ENCODE measurements around the gene MTA3.

Gene MTA3

DNA sequence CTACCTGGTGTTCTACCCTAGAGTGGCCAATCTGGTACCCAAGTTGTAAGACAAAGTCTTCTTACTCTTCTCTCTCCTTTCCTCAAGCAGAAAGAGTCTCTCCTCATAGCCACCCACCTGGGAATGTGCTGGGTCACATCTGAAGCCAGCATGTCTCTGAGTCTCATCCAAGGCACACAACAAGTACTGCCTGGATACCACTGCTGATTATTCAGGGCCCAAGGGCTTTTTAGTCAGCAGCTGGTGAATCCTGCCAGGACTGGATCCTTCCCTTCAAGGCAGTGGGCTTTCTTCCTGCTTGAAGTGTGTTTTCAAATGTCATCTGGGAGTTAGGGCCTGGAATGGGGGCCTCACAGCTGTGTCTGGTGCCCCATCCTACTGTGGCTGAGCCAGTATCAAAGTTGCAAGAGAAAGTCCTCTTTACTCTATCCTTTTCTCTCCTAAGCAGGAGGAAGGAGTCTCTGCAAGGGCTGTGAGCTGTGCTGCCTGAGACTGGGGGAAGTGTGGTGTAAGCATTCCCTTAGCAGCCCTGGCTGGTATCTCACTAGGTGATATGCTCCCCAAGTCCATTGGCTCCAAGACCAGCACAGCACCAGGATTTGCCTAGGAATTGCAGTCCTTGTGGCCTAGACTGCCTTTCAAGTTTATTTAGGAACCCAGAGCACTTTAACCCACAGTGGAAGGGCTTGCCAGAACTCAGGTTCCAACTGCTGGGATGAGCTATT, 168.3 kb downstream of the MTA3 start:
- TF ChIP-seq, protein P1, sequence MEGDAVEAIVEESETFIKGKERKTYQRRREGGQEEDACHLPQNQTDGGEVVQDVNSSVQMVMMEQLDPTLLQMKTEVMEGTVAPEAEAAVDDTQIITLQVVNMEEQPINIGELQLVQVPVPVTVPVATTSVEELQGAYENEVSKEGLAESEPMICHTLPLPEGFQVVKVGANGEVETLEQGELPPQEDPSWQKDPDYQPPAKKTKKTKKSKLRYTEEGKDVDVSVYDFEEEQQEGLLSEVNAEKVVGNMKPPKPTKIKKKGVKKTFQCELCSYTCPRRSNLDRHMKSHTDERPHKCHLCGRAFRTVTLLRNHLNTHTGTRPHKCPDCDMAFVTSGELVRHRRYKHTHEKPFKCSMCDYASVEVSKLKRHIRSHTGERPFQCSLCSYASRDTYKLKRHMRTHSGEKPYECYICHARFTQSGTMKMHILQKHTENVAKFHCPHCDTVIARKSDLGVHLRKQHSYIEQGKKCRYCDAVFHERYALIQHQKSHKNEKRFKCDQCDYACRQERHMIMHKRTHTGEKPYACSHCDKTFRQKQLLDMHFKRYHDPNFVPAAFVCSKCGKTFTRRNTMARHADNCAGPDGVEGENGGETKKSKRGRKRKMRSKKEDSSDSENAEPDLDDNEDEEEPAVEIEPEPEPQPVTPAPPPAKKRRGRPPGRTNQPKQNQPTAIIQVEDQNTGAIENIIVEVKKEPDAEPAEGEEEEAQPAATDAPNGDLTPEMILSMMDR (IDR thresholded peaks at IDR 0.05): no peak

DNA sequence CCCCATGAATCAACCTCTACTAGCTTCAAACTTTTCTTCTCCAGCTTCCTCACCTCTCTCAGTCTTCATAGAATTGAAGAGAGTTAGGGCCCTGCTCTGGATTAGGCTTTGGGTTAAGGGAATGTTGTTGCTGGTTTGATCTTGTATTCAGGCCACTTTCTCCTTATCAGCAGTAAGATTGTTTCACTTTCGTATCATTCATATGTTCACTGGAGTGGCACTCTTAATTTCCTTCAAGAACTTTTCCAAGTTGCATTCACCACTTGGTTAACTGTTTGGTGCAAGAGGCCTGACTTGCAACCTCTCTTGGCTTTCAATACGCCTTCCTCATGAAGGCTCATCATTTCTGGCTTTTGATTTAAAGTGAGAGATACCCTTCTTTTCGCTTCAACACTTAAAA, 172.7 kb downstream of the MTA3 start:
- TF ChIP-seq, protein P1 (IDR thresholded peaks at IDR 0.05): no peak

DNA sequence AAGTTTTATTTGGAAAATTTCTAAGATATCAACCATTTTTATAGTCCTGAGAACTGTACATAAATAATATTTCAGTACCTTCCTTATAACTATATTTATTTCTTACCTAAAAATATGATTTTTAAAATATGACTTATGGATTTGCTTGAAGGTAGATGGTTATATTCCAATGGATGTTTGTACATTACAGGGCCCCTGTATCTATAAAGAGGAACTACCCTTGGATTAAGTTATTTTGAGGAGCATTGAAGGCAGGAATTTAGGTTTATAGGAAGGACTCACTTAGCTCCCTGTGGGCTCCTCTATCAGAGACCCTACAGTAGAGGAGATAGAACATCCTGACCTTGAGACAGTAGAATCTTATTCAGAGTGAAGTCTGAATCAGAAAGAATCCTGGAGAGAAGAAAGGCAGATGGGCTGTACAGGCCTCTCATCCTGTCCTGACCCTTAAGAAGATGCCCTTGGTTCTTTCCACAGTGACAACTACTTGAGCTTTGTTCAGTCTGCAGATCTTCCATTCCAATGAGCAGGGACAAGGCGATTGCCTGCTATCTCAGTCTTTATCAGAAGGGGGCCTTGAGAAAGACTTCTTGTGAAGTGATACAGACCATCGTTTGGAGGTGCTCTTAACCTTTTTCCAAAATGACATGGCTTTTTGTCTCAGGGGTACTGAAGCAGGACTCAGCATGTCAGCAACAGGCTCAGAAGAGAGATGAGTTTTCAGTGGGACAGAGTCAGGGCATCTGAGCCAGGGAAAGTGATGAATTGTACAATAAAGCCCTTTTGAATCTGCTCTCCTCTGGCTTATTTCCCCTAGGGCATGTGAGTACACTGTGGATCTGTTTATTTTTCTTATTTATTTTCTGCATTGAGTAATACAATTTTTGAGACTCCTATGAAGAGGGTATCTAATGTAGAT, 174.6 kb downstream of the MTA3 start:
- TF ChIP-seq, protein P1 (IDR thresholded peaks at IDR 0.05): no peak

GRCh38 chr2:42743659-42743990, 175.2 kb downstream of the MTA3 start:
- TF ChIP-seq, protein P1 (IDR thresholded peaks at IDR 0.05): no peak

GRCh38 chr2:42744545-42745082, 176.2 kb downstream of the MTA3 start:
- TF ChIP-seq, protein P1 (IDR thresholded peaks at IDR 0.05): no peak

DNA sequence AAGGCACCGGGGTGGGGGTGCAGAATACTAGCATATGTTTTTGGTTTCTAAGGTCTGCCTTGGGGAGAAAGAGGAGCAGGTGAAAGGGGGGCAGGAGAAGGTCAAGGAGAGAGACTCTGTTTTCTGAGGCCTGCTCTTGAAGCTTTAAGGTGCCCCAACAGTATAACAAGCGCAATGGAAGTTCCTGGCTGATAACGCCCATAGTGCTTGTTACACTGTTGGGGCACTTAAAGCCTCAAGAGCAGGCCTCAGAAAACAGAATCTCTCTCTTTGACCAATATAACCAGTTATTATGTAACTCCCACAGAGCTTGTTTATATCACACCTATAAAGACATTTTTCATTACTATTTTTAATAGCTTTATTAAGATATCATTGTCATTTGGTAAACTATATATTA, 179.0 kb downstream of the MTA3 start:
- TF ChIP-seq, protein P1 (IDR thresholded peaks at IDR 0.05): no peak

DNA sequence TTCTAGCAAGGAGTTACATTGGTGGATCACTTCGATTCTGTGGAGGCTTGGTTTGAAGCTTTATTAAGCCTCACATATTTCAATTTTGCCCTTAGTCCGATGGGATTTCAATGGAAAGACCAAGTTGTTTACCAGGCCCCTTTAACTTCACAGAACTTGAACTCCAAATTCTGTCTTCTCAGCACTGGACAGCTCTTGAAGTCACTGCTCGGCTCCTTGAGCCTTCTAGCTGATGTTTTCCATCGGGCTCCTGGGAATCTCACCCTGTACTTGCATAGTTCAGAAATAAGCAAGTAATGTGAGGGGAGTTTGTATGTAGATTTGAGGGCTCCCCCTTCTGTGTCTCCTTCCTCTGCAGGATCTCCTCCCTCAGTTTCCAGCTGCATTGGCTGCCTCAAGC, 180.4 kb downstream of the MTA3 start:
- TF ChIP-seq, protein P1 (IDR thresholded peaks at IDR 0.05): no peak
